HG02943 (cell line): Measurements from ENCODE around the gene TRAF2.

Experiments used
- ATAC-seq: cut with Tn5 transposase; IDR thresholded peaks from one replicate; pipeline ENCODE4 v1.9.1; 2021; ENCODE audit warnings: mild to moderate bottlenecking, low read depth, moderate library complexity; ENCODE audit not compliant: unreplicated experiment

TRAF2 gene

DNA sequence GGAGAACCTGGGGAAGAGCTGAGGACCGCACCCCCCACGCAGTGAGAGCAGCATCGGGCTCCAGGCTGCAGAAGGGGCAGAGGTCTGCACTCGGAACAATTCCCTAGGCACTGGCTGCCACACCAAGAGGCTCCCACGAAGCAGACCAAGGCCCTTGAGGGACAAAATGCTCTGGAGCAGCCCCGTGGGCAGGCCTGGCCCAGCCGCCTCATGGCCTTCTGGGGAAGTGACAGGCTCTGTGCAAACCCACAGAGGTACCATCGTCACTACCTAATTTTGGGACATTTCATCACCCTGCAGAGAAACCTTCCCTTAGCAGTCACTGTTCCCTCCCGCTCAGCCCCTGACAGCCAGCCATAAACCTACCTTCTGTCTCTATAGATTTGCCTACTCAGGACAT is 42.3 kb downstream of the TRAF2 start:
- no peak for ATAC-seq

DNA sequence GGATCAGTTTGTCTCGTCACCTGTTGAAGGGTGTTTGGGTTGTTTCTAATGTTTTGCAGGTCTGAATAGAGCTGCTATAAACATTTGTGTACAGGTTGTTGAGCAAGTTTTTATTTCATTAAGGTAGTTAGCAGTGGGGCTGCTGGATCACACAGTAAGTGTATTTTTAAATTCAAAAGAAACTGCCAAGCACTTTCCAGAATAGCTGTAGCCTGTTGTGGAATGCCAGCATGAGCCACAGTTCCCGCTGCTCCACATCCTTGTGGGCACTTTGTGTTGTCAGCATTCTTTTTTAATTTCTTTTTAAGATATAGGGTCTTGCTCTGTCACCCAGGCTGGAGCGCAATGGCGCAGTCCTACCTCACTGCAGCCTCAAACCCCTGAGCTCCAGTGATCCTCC is 43.7 kb downstream of the TRAF2 start:
- no peak for ATAC-seq

- no peak for ATAC-seq
Measured at GRCh38 chr9:136931611-136932130, 45.4 kb downstream of the TRAF2 start.

DNA sequence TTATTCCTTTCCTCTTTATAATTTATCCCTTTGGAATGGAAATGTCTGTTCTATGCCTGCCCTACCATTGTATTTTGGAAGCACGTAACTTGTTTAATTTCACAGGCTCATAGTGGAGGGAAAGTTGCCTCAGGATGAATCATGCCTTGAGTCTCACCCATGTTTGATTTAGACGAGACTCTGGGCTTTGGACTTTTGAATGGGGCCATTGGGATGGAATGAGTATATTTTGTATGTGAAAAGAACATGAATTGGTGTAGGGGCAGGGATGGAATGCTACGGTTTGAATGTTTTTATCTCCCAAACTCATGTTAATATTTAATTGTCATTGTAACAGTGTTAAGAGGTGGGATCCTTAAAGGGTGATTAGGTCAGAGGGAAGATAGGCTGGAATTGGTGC is 48.0 kb downstream of the TRAF2 start:
- ATAC-seq, result no peak

DNA sequence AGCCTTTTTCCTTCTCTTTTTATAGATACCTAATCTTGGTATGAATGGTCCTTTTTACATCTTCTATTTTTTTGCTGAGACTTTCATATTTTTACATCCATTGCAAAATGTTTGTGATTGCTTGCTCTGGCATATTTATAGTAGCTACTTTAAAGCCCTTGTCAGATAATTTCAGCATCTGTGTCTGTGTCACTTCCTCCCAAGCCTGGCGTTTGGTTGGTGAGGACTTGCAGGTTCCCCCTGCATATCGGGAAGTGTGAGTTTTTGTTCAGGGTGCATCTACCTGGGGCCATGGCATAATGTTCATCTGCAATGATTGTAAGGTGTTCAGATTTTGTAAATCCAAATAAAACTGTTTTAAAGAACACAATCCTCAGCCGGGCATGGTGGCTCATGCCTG is 49.3 kb downstream of the TRAF2 start:
- ATAC-seq, result no peak

GRCh38 chr9:136936645-136937170 is 50.4 kb downstream of the TRAF2 start:
- no peak for ATAC-seq

- ATAC-seq, result no peak
Measured at GRCh38 chr9:136937186-136938001, 51.1 kb downstream of the TRAF2 start.

DNA sequence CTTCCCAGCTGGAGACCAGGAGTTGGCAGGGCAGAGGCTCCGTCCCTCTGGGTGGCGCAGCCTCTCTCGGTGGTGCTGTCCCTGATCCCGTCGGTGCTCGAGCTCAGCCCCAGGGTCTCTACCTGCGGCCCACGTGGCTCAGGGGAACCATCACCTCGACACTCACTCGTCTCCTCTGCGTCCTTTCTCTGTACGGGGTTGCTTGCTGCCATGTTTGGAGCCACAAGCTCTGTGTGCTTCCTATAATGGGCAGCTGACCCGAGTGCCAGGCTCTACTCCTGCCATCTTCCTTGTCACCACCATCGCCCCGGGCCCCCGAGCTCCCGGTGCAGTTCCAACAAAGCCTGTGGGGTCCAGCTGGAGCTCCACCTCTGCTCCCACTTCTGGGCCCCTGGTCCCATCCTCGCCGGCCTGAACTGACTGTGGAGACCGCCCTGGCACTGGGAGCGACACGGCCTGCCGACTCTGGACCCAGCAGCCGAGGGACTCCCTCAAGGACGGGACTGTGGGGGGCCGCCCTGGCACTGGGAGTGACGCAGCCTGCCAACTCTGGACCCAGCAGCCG is 53.2 kb downstream of the TRAF2 start:
- no peak for ATAC-seq

DNA sequence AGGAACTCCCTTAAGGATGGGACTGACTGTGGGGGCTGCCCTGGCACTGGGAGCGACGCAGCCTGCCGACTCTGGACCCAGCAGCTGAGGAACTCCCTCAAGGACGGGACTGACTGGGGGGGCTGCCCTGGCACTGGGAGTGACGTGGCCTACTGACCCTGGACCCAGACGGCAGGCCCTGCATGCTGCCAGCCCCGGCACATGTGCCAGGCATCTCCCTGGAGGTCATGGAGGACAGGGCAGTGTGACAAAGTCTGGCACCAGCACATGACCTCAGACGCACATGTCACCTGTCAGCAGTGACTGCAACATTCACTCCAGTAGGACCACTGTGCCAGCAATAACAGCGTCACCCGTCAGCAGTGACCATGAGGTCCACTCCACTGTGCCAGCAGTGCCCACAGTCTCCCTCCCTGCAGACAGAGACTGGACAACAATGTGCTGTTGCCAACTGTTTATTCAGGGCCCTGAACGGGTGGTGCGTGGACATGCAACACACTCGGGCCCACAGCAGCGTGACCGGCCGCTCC is 53.7 kb downstream of the TRAF2 start:
- no peak for ATAC-seq

GRCh38 chr9:136940526-136941230 is 54.4 kb downstream of the TRAF2 start:
- ATAC-seq, result no peak

GRCh38 chr9:136941231-136942111 is 55.2 kb downstream of the TRAF2 start:
- no peak for ATAC-seq

- no peak for ATAC-seq
Measured at GRCh38 chr9:136942112-136942880, 56.0 kb downstream of the TRAF2 start.

DNA sequence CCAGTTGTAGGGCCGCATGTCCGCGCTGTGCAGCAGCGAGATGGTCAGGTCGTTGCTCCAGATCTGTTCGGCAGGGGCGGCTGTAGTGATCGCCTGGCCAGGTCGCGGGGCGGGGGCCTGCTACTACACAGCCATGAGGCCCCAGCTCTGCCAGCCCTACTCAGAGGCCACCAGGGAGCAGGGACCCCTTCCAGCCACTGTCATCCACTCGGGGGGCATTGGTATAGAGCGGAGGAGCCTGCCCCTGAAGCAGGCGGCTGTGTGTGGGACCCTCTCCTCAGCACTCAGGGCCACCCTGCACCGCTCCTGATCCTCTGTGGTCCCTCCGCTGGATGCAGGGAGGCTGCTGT is 56.5 kb downstream of the TRAF2 start:
- no peak for ATAC-seq

- ATAC-seq, result peak; percentile 14
Measured at GRCh38 chr9:136943291-136944211, 57.2 kb downstream of the TRAF2 start.

DNA sequence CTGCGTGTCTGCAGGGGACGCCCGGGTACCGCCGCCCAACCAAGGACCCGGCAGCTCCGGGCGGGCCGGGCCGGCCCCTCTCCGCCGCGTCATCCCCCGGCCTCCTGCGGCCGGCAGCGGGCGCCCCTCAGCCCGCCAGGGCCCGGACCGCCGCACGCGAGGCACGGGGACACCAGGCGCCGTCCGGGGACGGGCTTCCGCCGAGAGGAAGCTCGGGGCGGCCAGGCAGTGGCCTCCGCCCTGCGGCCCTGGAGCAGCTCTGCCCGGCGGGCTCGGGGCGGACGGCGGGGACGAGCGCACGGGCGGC is 57.8 kb downstream of the TRAF2 start:
- peak; percentile 28 for ATAC-seq

GRCh38 chr9:136944519-136945332 is 58.4 kb downstream of the TRAF2 start, which contains the start of the genes C8G and FBXW5:
Gene C8G (plus strand): TSS chr9:136945243. CDS start chr9:136945321, 78 bp downstream.
Gene FBXW5 (minus strand): TSS chr9:136944738. CDS start chr9:136944083, 655 bp downstream.
- peak; percentile 65 for ATAC-seq
